H9 (cell line): ENCODE measurements around the gene C1orf21. TPM values are rescaled to one million over a fixed set of nuclear protein-coding genes. Genes with fewer than 3 reads are reported as not detected.

Experiments used
- DNase-seq: peaks from one replicate; pipeline ENCODE4 v3.0.0-alpha.2; 2017
- H2AFZ ChIP-seq: one replicate; pipeline ENCODE4 v1.6.1; 2013; ENCODE audit warnings: mild to moderate bottlenecking, low read length, control low read depth, moderate library complexity
- H2AK5ac ChIP-seq: 2 replicates; pipeline ENCODE4 v1.6.1; 2013; ENCODE audit warnings: low read length, control low read depth, mixed read lengths; ENCODE audit not compliant: insufficient read length
- H2BK120ac ChIP-seq: one replicate; pipeline ENCODE4 v1.6.1; 2013; ENCODE audit warnings: low read depth, mild to moderate bottlenecking, low read length, control low read depth, inconsistent platforms; ENCODE audit not compliant: poor library complexity, severe bottlenecking
- H2BK12ac ChIP-seq: 2 replicates; pipeline ENCODE4 v1.6.1; 2013; ENCODE audit warnings: low read length, control low read depth, mixed read lengths, low read depth; ENCODE audit not compliant: insufficient read length
- H2BK15ac ChIP-seq: 2 replicates; pipeline ENCODE4 v1.6.1; 2013; ENCODE audit warnings: low read depth, low read length, control low read depth
- H2BK20ac ChIP-seq: one replicate; pipeline ENCODE4 v1.6.1; 2013; ENCODE audit warnings: low read depth, mild to moderate bottlenecking, low read length, control low read depth, inconsistent platforms; ENCODE audit not compliant: poor library complexity, severe bottlenecking
- H2BK5ac ChIP-seq: 2 replicates; pipeline ENCODE4 v1.6.1; 2013; ENCODE audit warnings: low read length, control low read depth, mixed read lengths; ENCODE audit not compliant: insufficient read length
- H3K14ac ChIP-seq: 2 replicates; pipeline ENCODE4 v1.6.1; 2013; ENCODE audit warnings: low read length, control low read depth; ENCODE audit not compliant: insufficient read depth
- H3K18ac ChIP-seq: 2 replicates; pipeline ENCODE4 v1.6.1; 2013; ENCODE audit warnings: low read depth, mild to moderate bottlenecking, mixed read lengths, low read length, control low read depth; ENCODE audit not compliant: insufficient read length
- H3K23ac ChIP-seq: 2 replicates; pipeline ENCODE4 v1.6.1; 2013; ENCODE audit warnings: low read length, control low read depth, mixed read lengths, low read depth; ENCODE audit not compliant: insufficient read length
- H3K23me2 ChIP-seq: 2 replicates; pipeline ENCODE4 v1.6.1; 2013; ENCODE audit warnings: low read depth, mild to moderate bottlenecking, mixed read lengths, low read length, control low read depth; ENCODE audit not compliant: insufficient read length, poor library complexity, severe bottlenecking
- H3K27ac ChIP-seq: 2 replicates; pipeline ENCODE4 v1.5.1; 2013; ENCODE audit warnings: low read length, control low read depth, mixed read lengths, low read depth; ENCODE audit not compliant: insufficient read length
- H3K27me3 ChIP-seq: 2 replicates; pipeline ENCODE4 v1.6.1; 2013; ENCODE audit warnings: low read length, control low read depth, inconsistent platforms; ENCODE audit not compliant: insufficient read depth
- H3K4ac ChIP-seq: 2 replicates; pipeline ENCODE4 v1.6.1; 2013; ENCODE audit warnings: low read depth, mild to moderate bottlenecking, control low read depth, inconsistent platforms, low read length, moderate library complexity
- H3K4me1 ChIP-seq: 2 replicates; pipeline ENCODE4 v1.6.1; 2013; ENCODE audit warnings: low read length, control low read depth, inconsistent platforms; ENCODE audit not compliant: insufficient read depth
- H3K4me2 ChIP-seq: 2 replicates; pipeline ENCODE4 v1.6.1; 2013; ENCODE audit warnings: low read length, control low read depth, mixed read lengths; ENCODE audit not compliant: insufficient read length, insufficient read depth
- H3K56ac ChIP-seq: 2 replicates; pipeline ENCODE4 v1.6.1; 2013; ENCODE audit warnings: low read depth, mild to moderate bottlenecking, mixed read lengths, low read length, control low read depth; ENCODE audit not compliant: insufficient read length
- H3K79me1 ChIP-seq: 2 replicates; pipeline ENCODE4 v1.6.1; 2013; ENCODE audit warnings: low read depth, mild to moderate bottlenecking, moderate library complexity, low read length, control low read depth, inconsistent platforms; ENCODE audit not compliant: insufficient read depth, poor library complexity, severe bottlenecking
- H3K79me2 ChIP-seq: 2 replicates; pipeline ENCODE4 v1.6.1; 2013; ENCODE audit warnings: low read length, control low read depth, inconsistent platforms; ENCODE audit not compliant: insufficient read depth
- H3K9ac ChIP-seq: 2 replicates; pipeline ENCODE4 v1.6.1; 2013; ENCODE audit warnings: low read length, control low read depth, mixed read lengths; ENCODE audit not compliant: insufficient read length; ENCODE audit errors: extremely low read depth
- H3K9me3 ChIP-seq: one replicate; pipeline ENCODE4 v1.6.1; 2013; ENCODE audit warnings: low read depth, low read length, inconsistent platforms; ENCODE audit not compliant: control insufficient read depth
- H3T11ph ChIP-seq: one replicate; pipeline ENCODE4 v1.6.1; 2013; ENCODE audit warnings: mild to moderate bottlenecking, low read length, control low read depth, inconsistent platforms
- H4K20me1 ChIP-seq: one replicate; pipeline ENCODE4 v1.6.1; 2013; ENCODE audit not compliant: control insufficient read depth, insufficient read length, insufficient read depth
- H4K5ac ChIP-seq: 2 replicates; pipeline ENCODE4 v1.6.1; 2013; ENCODE audit warnings: low read depth, mild to moderate bottlenecking, mixed read lengths, low read length, control low read depth; ENCODE audit not compliant: insufficient read length
- H4K8ac ChIP-seq: replicated peaks from 2 replicates; pipeline ENCODE4 v1.6.1; 2013; ENCODE audit warnings: low read length, control low read depth, mixed read lengths, low read depth; ENCODE audit not compliant: insufficient read length
- H4K91ac ChIP-seq: 2 replicates; pipeline ENCODE4 v1.6.1; 2013; ENCODE audit warnings: low read depth, mild to moderate bottlenecking, moderate library complexity, mixed read lengths, low read length, control low read depth; ENCODE audit not compliant: insufficient read length
- H3K27ac Mint-ChIP-seq, 3 experiments: 2 replicates in 2 of 3; 3 replicates in 1 of 3; pipeline ENCODE4 v1.8.0; 2020 to 2021; ENCODE audit warnings: mixed read lengths in 3 of 3, mild to moderate bottlenecking in 1 of 3, moderate library complexity in 1 of 3
- H3K27me3 Mint-ChIP-seq: 2 replicates; pipeline ENCODE4 v1.8.0; 2021; ENCODE audit warnings: low read depth, mild to moderate bottlenecking, moderate library complexity, mixed read lengths
- H3K36me3 Mint-ChIP-seq, 3 experiments: 2 replicates in 2 of 3; 3 replicates in 1 of 3; pipeline ENCODE4 v1.8.0; 2020 to 2021; ENCODE audit warnings: low read depth in 3 of 3, mixed read lengths in 3 of 3; ENCODE audit not compliant: insufficient read depth in 1 of 3
- H3K4me1 Mint-ChIP-seq, 2 experiments: 2 replicates each; pipeline ENCODE4 v1.8.0; 2020; ENCODE audit warnings: mixed read lengths in 2 of 2
- H3K4me3 Mint-ChIP-seq, 2 experiments: 2 replicates in 1 of 2; 3 replicates in 1 of 2; pipeline ENCODE4 v1.8.0; 2020 to 2021; ENCODE audit warnings: mild to moderate bottlenecking in 2 of 2, mixed read lengths in 2 of 2, moderate library complexity in 1 of 2
- H3K9me3 Mint-ChIP-seq, 2 experiments: 2 replicates in 1 of 2; 3 replicates in 1 of 2; pipeline ENCODE4 v1.8.0; 2020; ENCODE audit warnings: mild to moderate bottlenecking in 2 of 2, mixed read lengths in 2 of 2, moderate library complexity in 1 of 2
- WGBS: extraction: QIAGEN DNeasy Blood & Tissue Kit; methylation state at CpG from one replicate; pipeline ENCODE4 v1.1.7; 2013; ENCODE audit warnings: missing lambda C conversion rate, low lambda C conversion rate, mixed read lengths; ENCODE audit not compliant: insufficient read length; ENCODE audit errors: extremely low coverage; 5-methylcytosine and 5-hydroxymethylcytosine counted together
- total RNA-seq: library from RNA; stranded (reverse); gene quantifications from 2 replicates; pipeline ENCODE4 v1.2.1, GENCODE V29; 2021
- TF ChIP-seq, protein P1 (sequence below): fragments of 200-600 bp; sonication (generic); conservative IDR thresholded peaks from 3 replicates; pipeline ENCODE4 v1.8.0; 2021; ENCODE audit warnings: antibody characterized with exemption, mild to moderate bottlenecking

C1orf21 gene
- total RNA-seq, 1 experiment from 2014 or later = 36.0 TPM

DNA sequence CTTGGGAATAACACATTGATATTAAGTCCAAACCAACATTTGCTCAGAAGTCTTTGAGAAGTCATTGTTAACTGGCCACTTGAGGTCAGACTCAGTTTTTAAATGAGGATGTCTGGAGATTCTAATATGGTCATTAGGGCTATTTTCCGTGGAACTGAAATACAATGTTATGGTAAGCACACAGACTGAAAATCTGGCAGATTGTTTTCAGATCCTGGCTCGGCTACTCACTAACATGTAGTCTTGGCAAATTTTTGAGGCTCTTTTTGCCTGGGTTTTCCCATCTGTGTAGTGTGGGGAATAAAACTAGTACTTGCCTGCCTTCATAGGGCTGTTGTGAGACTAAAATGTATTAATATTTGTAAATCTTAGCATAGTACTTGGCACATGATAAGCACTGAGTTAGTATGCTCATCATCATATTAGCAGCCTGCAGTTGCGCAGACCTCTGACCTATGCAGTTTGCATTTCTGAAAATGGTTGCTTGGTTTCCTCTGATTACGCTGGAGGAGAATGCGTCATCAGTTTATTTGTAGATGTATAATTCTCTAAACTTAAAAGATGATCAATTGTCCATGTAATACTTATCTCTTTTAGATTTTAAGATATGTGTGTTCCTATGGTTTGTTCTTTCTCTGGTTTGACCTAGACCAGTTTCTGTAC is 100.8 kb downstream of the C1orf21 start:
- H4K20me1 ChIP-seq = no peaks in the 10 kb centered on the region
- H3K27me3 Mint-ChIP-seq = no peaks in the 10 kb centered on the region
- H3K36me3 Mint-ChIP-seq = peaks cover 3 to 9% (median 4%) of the 10 kb centered on the region in 3 experiments; a peak in 4 of 7 replicates
- no peak overlapping the region for H3K23ac ChIP-seq
- H2BK120ac ChIP-seq = no peak overlapping the region
- no peak overlapping the region for H3T11ph ChIP-seq
- no peak overlapping the region for H3K4me3 Mint-ChIP-seq
- H3K27ac Mint-ChIP-seq = peak overlapping the region; percentile 16 to 91 (median 87); a peak in 2 of 7 replicates
- no peaks in the 10 kb centered on the region for H3K9me3 ChIP-seq
- no peak overlapping the region for H3K4me2 ChIP-seq
- no peak overlapping the region for H3K4ac ChIP-seq
- no peak overlapping the region for H4K5ac ChIP-seq
- H2BK15ac ChIP-seq = no peak overlapping the region
- TF ChIP-seq, protein P1, sequence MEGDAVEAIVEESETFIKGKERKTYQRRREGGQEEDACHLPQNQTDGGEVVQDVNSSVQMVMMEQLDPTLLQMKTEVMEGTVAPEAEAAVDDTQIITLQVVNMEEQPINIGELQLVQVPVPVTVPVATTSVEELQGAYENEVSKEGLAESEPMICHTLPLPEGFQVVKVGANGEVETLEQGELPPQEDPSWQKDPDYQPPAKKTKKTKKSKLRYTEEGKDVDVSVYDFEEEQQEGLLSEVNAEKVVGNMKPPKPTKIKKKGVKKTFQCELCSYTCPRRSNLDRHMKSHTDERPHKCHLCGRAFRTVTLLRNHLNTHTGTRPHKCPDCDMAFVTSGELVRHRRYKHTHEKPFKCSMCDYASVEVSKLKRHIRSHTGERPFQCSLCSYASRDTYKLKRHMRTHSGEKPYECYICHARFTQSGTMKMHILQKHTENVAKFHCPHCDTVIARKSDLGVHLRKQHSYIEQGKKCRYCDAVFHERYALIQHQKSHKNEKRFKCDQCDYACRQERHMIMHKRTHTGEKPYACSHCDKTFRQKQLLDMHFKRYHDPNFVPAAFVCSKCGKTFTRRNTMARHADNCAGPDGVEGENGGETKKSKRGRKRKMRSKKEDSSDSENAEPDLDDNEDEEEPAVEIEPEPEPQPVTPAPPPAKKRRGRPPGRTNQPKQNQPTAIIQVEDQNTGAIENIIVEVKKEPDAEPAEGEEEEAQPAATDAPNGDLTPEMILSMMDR = no peak
- H3K9me3 Mint-ChIP-seq = no peaks in the 10 kb centered on the region
- no peak overlapping the region for H3K27ac ChIP-seq
- no peak overlapping the region for H2BK12ac ChIP-seq
- H3K79me1 ChIP-seq = no peaks in the 10 kb centered on the region
- H2BK20ac ChIP-seq = no peak overlapping the region
- no peak overlapping the region for H3K18ac ChIP-seq
- H3K4me1 ChIP-seq = peaks cover 7% of the 10 kb centered on the region
- H2AFZ ChIP-seq = no peak overlapping the region
- no peak overlapping the region for H3K9ac ChIP-seq
- no peak overlapping the region for H4K8ac ChIP-seq
- no peak overlapping the region for H3K56ac ChIP-seq
- no peaks in the 10 kb centered on the region for H3K27me3 ChIP-seq
- H3K23me2 ChIP-seq = no peaks in the 10 kb centered on the region
- H3K79me2 ChIP-seq = no peaks in the 10 kb centered on the region
- peaks cover 48 to 72% of the 10 kb centered on the region in 2 experiments for H3K4me1 Mint-ChIP-seq
- DNase-seq = no peak
- no CpG with 5 or more reads among the region's 5 CpGs for WGBS
- no peak overlapping the region for H4K91ac ChIP-seq
- no peak overlapping the region for H2BK5ac ChIP-seq
- H3K14ac ChIP-seq = no peak overlapping the region
- no peak overlapping the region for H2AK5ac ChIP-seq
